IMR-90 (cell line): ENCODE measurements around the gene UGT1A4. TPM values are rescaled to one million over a fixed set of nuclear protein-coding genes. Genes with fewer than 3 reads are reported as not detected.
A peak's percentile ranks its signal among the peaks of the same experiment; 100 is the strongest.

Experiments
- ATAC-seq: fragments of 200-7000 bp; cut with Tn5 transposase; 2 replicates; pipeline ENCODE4 v1.9.1; 2020; ENCODE audit warnings: low read depth, mild to moderate bottlenecking, moderate library complexity
- BruUV-seq: library from RNA; stranded (reverse); fragments of 400-500 nt; replicated peaks from 2 replicates; lab custom pipeline; 2021; lab: Mats Ljungman, UMichigan
- CTCF ChIA-PET: fragments of 300-600 bp; formaldehyde crosslinking; extraction: SDS; loops from one replicate; lab custom pipeline; 2021; ENCODE audit warnings: antibody characterized with exemption; lab: Yijun Ruan, JAX
- POLR2A ChIA-PET: fragments of 300-600 bp; sonication (Branson Sonifier 250); formaldehyde crosslinking; loops from one replicate; lab custom pipeline; 2022; ENCODE audit warnings: antibody characterized with exemption; ENCODE audit not compliant: unreplicated experiment; lab: Charles Lee
- DNase-seq: peaks from one replicate; pipeline ENCODE4 v3.0.0; 2013
- H2AFZ ChIP-seq: replicated peaks from 2 replicates; pipeline ENCODE3; 2013; ENCODE audit warnings: low read length, mild to moderate bottlenecking; ENCODE audit not compliant: poor library complexity
- H2AK5ac ChIP-seq: 2 replicates; pipeline ENCODE4 v1.6.1; 2013; ENCODE audit warnings: low read depth, low read length, inconsistent platforms
- H2AK9ac ChIP-seq: replicated peaks from 2 replicates; pipeline ENCODE3; 2013; ENCODE audit warnings: mild to moderate bottlenecking, low read depth, low read length, moderate library complexity; ENCODE audit not compliant: poor library complexity
- H2BK120ac ChIP-seq: 2 replicates; pipeline ENCODE4 v1.6.1; 2013; ENCODE audit warnings: low read depth, low read length, inconsistent platforms
- H2BK15ac ChIP-seq: 3 replicates; pipeline ENCODE4 v1.6.1; 2013; ENCODE audit warnings: low read depth, low read length, inconsistent platforms
- H2BK20ac ChIP-seq: 2 replicates; pipeline ENCODE4 v1.6.1; 2013; ENCODE audit warnings: low read depth, mild to moderate bottlenecking, inconsistent platforms, low read length, moderate library complexity
- H2BK5ac ChIP-seq: 2 replicates; pipeline ENCODE4 v1.6.1; 2013; ENCODE audit warnings: mild to moderate bottlenecking, low read depth, low read length, inconsistent platforms; ENCODE audit not compliant: poor library complexity, severe bottlenecking
- H3K14ac ChIP-seq: replicated peaks from 2 replicates; pipeline ENCODE4 v1.6.1; 2013; ENCODE audit warnings: low read depth, low read length, inconsistent platforms
- H3K18ac ChIP-seq: 2 replicates; pipeline ENCODE4 v1.6.1; 2013; ENCODE audit warnings: low read depth, low read length, control low read depth
- H3K23ac ChIP-seq: 2 replicates; pipeline ENCODE4 v1.6.1; 2013; ENCODE audit warnings: low read depth, low read length, inconsistent platforms
- H3K27ac ChIP-seq: 2 replicates; pipeline ENCODE4 v1.5.1; 2013; ENCODE audit warnings: mild to moderate bottlenecking, control low read depth, low read length; ENCODE audit not compliant: insufficient read depth
- H3K27me3 ChIP-seq: 2 replicates; pipeline ENCODE4 v1.6.1; 2013; ENCODE audit warnings: low read length; ENCODE audit not compliant: control insufficient read depth, insufficient read depth
- H3K36me3 ChIP-seq: 2 replicates; pipeline ENCODE4 v1.6.1; 2013; ENCODE audit warnings: low read length, mixed read lengths; ENCODE audit not compliant: control insufficient read depth, insufficient read depth
- H3K4ac ChIP-seq: 2 replicates; pipeline ENCODE4 v1.6.1; 2013; ENCODE audit warnings: low read depth, low read length, inconsistent platforms
- H3K4me1 ChIP-seq: 2 replicates; pipeline ENCODE4 v1.6.1; 2013; ENCODE audit warnings: low read length, mixed read lengths; ENCODE audit not compliant: control insufficient read depth, insufficient read depth
- H3K4me2 ChIP-seq: 2 replicates; pipeline ENCODE4 v1.6.1; 2013; ENCODE audit warnings: low read depth, mild to moderate bottlenecking, control low read depth, low read length, moderate library complexity
- H3K4me3 ChIP-seq: 2 replicates; pipeline ENCODE4 v1.5.1; 2013; ENCODE audit warnings: low read depth, mild to moderate bottlenecking, control low read depth, low read length, moderate library complexity; ENCODE audit not compliant: insufficient read depth
- H3K56ac ChIP-seq: 2 replicates; pipeline ENCODE4 v1.6.1; 2013; ENCODE audit warnings: low read length, inconsistent platforms; ENCODE audit not compliant: insufficient read depth; ENCODE audit errors: extremely low read depth
- H3K79me1 ChIP-seq, 2 experiments: 2 replicates each; pipeline ENCODE4 v1.6.1; 2013; ENCODE audit warnings: low read length in 2 of 2, inconsistent platforms in 1 of 2, low read depth in 1 of 2
- H3K9ac ChIP-seq: 2 replicates; pipeline ENCODE4 v1.6.1; 2013; ENCODE audit warnings: low read depth, low read length, control low read depth
- H3K9me1 ChIP-seq: 2 replicates; pipeline ENCODE4 v1.6.1; 2013; ENCODE audit warnings: low read length, inconsistent platforms; ENCODE audit not compliant: insufficient read depth
- H3K9me3 ChIP-seq: 2 replicates; pipeline ENCODE4 v1.6.1; 2013; ENCODE audit warnings: low read length; ENCODE audit not compliant: control insufficient read depth, insufficient read depth
- H4K20me1 ChIP-seq: 2 replicates; pipeline ENCODE4 v1.6.1; 2013; ENCODE audit warnings: low read length, inconsistent platforms; ENCODE audit not compliant: insufficient read depth
- H4K5ac ChIP-seq: 2 replicates; pipeline ENCODE4 v1.6.1; 2013; ENCODE audit warnings: mild to moderate bottlenecking, low read depth, low read length, control low read depth
- H4K8ac ChIP-seq, 2 experiments: 2 replicates each; pipeline ENCODE4 v1.6.1; 2013; ENCODE audit warnings: low read depth in 2 of 2, low read length in 2 of 2, control low read depth in 1 of 2, inconsistent platforms in 1 of 2
- H4K91ac ChIP-seq: 2 replicates; pipeline ENCODE4 v1.6.1; 2013; ENCODE audit warnings: low read depth, low read length, inconsistent platforms; ENCODE audit not compliant: insufficient read depth
- CHD1 ChIP-seq: IDR thresholded peaks from 2 replicates; pipeline ENCODE4 v1.6.1; 2012; ENCODE audit warnings: low read depth, low read length, improper control_type of control experiment
- MAFK ChIP-seq: IDR thresholded peaks from 2 replicates; pipeline ENCODE4 v1.6.1; 2012; ENCODE audit warnings: low read depth, low read length, improper control_type of control experiment
- NFE2L2 ChIP-seq: fragments of 150-350 bp; IDR thresholded peaks from 2 replicates; pipeline ENCODE4 v1.6.1; 2016; ENCODE audit warnings: low read depth, mild to moderate bottlenecking, low read length
- WGBS, 2 experiments: methylation state at CpG; one replicate each; pipeline versions ENCODE4 v1.1.5 to v1.1.7; 2013; ENCODE audit warnings: missing lambda C conversion rate in 2 of 2; ENCODE audit not compliant: insufficient read length in 1 of 2; ENCODE audit errors: extremely low coverage in 2 of 2; 5-methylcytosine and 5-hydroxymethylcytosine counted together
- dilution Hi-C: fragments of 300-500 bp; cut with HindIII; formaldehyde crosslinking; loops from one replicate; pipeline ENCODE4 v1.14.3; 2018; ENCODE audit warnings: low sequenced_read_pairs; ENCODE audit not compliant: unreplicated experiment
- in situ Hi-C: fragments of 300-500 bp; cut with MboI; formaldehyde crosslinking; loops from 3 replicates; pipeline ENCODE4 v1.14.3; 2019; ENCODE audit warnings: low sequenced_read_pairs, inconsistent platforms, mixed read lengths
- intact Hi-C: fragments of 100-400 bp; cut with micrococcal nuclease; formaldehyde crosslinking; loops from 2 replicates; pipeline ENCODE4 v1.10.0; 2022
- polyA plus RNA-seq, 3 experiments: library from polyadenylated mRNA; depleted of rRNA; stranded (reverse); fragments of >200 nt; gene quantifications; 2 replicates each; pipeline ENCODE4 v1.2.3, GENCODE V29; 2012; ENCODE audit warnings: low replicate concordance in 1 of 3
- total RNA-seq: library from RNA; depleted of rRNA; stranded (reverse); fragments of >200 nt; gene quantifications from 2 replicates; pipeline ENCODE4 v1.2.3, GENCODE V29; 2012
- TF ChIP-seq, protein P1 (sequence below): fragments of 150-350 bp; IDR thresholded peaks from 2 replicates; pipeline ENCODE4 v1.6.1; 2017; ENCODE audit warnings: mild to moderate bottlenecking, antibody characterized with exemption, low read length, low read depth
- TF ChIP-seq, protein P2 (sequence below): conservative IDR thresholded peaks from 2 replicates; pipeline ENCODE4 v1.5.1; 2012; ENCODE audit warnings: mild to moderate bottlenecking, low read depth, low read length, improper control_type of control experiment

The UGT1A4 gene
- total and polyA plus RNA-seq, 2 of the 4 experiments (the other 2 are of a cell fraction) = not detected

DNA sequence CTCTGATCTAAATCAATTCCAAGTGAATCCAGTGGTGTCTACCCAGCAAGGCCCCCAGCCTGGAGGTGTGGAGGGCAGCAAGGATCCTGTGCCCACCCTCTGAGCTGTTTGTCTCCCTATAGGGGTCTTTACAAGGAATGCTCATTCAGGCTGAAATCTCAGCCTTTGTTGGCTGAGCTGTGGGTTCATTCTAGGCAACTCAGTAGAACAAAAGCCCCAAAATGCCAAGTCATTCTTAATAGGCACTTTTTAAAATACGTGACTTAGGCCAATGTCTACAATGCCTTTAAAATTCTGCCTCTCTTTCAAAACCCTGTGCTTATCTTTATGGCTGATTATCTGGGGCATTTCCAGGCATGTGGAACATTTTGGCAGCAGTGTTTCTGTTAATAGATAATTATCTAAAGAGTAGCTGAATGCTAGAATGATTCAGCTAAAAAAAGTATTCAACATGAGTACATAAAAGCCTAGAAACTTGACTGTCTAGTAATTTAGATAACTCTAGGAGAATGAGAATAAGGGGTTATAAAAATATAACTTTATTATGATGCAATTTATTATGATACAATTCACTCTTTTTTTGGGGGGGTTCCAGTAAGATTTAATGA lies 18.4 kb upstream of the UGT1A4 start:
- no peak overlapping the region for H2AFZ ChIP-seq

More for the DNA sequence above, 18.4 kb upstream of the UGT1A4 start:
- Histone ChIP-seq H3K9me3 (no peaks in the 10 kb centered on the region), H3K36me3 (no peaks in the 10 kb centered on the region), H3K4me2 (no peak overlapping the region), H3K4me1 (peaks cover 4% of the 10 kb centered on the region), H3K27me3 (no peaks in the 10 kb centered on the region), H3K14ac (no peak overlapping the region), H2BK15ac (no peak overlapping the region), H3K9ac (peak overlapping the region; percentile 48; the same call in 1 of the 2 replicates), H2AK5ac (no peak overlapping the region), H3K4ac (no peak overlapping the region; the same call in 1 of the 2 replicates), H4K20me1 (no peaks in the 10 kb centered on the region), H3K27ac (peak overlapping the region; percentile 99; the same call in 1 of the 2 replicates), H3K23ac (no peak overlapping the region), H3K79me1 (no peaks in the 10 kb centered on the region), H2BK5ac (peak overlapping the region; percentile 55), H3K4me3 (no peak overlapping the region), H4K8ac (no peak overlapping the region; a peak in 1 of 4 replicates), H2BK120ac (no peak overlapping the region), H3K56ac (no peak overlapping the region), H3K18ac (peak overlapping the region; percentile 100), H2BK20ac (0 out of 2 replicates have a peak overlapping the region, but pooled peaks have one; percentile 39), H4K91ac (no peak overlapping the region), H4K5ac (peak overlapping the region; percentile 100), H2AK9ac (no peak overlapping the region), H3K9me1 (no peaks in the 10 kb centered on the region)
- POLR2A ChIA-PET = no interaction called here
- in situ Hi-C loops = no loop called here
- TF ChIP-seq NFE2L2 (peak; percentile 97), MAFK (peak; percentile 38), CHD1 (no peak)
- TF ChIP-seq, protein P1, sequence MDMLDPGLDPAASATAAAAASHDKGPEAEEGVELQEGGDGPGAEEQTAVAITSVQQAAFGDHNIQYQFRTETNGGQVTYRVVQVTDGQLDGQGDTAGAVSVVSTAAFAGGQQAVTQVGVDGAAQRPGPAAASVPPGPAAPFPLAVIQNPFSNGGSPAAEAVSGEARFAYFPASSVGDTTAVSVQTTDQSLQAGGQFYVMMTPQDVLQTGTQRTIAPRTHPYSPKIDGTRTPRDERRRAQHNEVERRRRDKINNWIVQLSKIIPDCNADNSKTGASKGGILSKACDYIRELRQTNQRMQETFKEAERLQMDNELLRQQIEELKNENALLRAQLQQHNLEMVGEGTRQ = no peak
- TF ChIP-seq, protein P2, sequence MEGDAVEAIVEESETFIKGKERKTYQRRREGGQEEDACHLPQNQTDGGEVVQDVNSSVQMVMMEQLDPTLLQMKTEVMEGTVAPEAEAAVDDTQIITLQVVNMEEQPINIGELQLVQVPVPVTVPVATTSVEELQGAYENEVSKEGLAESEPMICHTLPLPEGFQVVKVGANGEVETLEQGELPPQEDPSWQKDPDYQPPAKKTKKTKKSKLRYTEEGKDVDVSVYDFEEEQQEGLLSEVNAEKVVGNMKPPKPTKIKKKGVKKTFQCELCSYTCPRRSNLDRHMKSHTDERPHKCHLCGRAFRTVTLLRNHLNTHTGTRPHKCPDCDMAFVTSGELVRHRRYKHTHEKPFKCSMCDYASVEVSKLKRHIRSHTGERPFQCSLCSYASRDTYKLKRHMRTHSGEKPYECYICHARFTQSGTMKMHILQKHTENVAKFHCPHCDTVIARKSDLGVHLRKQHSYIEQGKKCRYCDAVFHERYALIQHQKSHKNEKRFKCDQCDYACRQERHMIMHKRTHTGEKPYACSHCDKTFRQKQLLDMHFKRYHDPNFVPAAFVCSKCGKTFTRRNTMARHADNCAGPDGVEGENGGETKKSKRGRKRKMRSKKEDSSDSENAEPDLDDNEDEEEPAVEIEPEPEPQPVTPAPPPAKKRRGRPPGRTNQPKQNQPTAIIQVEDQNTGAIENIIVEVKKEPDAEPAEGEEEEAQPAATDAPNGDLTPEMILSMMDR = no peak
- intact Hi-C loops = no loop called here
- no TSS peak for BruUV-seq
- CTCF ChIA-PET = no interaction called here
- dilution Hi-C loops = no loop called here
- WGBS, 2 experiments = no CpG with 5 or more reads among the region's 1 CpG
- DNase-seq (peak; percentile 69), ATAC-seq (peak; percentile 68)
